ENCODE measurements around the gene NRCAM.

- TF ChIP-seq CTCF (IDR thresholded peaks at IDR 0.05) (no peak), POLR2A (IDR thresholded peaks at IDR 0.05) (no peak)
Observed at GRCh38 chr7:108417144-108417543, 39.1 kb downstream of the NRCAM start.
